CD4-positive, CD25-positive, alpha-beta regulatory T cell (primary cell): ENCODE measurements around the gene DMAC2. TPM values are rescaled to one million over a fixed set of nuclear protein-coding genes. Genes with fewer than 3 reads are reported as not detected.
"Not testable (repeated sequence)": the region's sequence is repeated elsewhere in the genome, so short reads cannot be mapped to it uniquely, and the experiment has no call there.

ENCODE experiments used
- ATAC-seq, 2 donors: fragments of 150-1000 bp; cut with Tn5 transposase; one replicate each; pipeline ENCODE4 v1.10.0; 2021; ENCODE audit warnings: low read depth in 2 of 2, moderate number of reproducible peaks in 2 of 2, moderate library complexity in 1 of 2
- DNase-seq, 3 donors: peaks; one replicate each; pipeline versions ENCODE4 v3.0.0 to v3.0.0-alpha.2; 2012 to 2022; ENCODE audit warnings: mixed read lengths in 1 of 3
- H3K27ac ChIP-seq: one replicate; pipeline ENCODE4 v1.7.0; 2013; ENCODE audit warnings: mild to moderate bottlenecking, low read length; ENCODE audit not compliant: insufficient read depth, poor library complexity, severe bottlenecking
- H3K27me3 ChIP-seq: one replicate; pipeline ENCODE4 v1.7.0; 2013; ENCODE audit warnings: low read length; ENCODE audit not compliant: control insufficient read depth, insufficient read depth
- H3K36me3 ChIP-seq: one replicate; pipeline ENCODE4 v1.7.0; 2013; ENCODE audit warnings: mild to moderate bottlenecking, low read length, moderate library complexity; ENCODE audit not compliant: control insufficient read depth, insufficient read depth
- H3K4me1 ChIP-seq: 2 replicates; pipeline ENCODE4 v1.7.0; 2013; ENCODE audit warnings: mild to moderate bottlenecking, low read length; ENCODE audit not compliant: insufficient read depth, control insufficient read depth, poor library complexity, severe bottlenecking
- H3K4me3 ChIP-seq: one replicate; pipeline ENCODE4 v1.7.0; 2013; ENCODE audit warnings: low read depth, mild to moderate bottlenecking, low read length, moderate library complexity
- H3K9me3 ChIP-seq, 2 experiments: 1 replicate in 1 of 2; 2 replicates in 1 of 2; pipeline ENCODE4 v1.7.0; 2013; ENCODE audit warnings: low read length in 2 of 2, mild to moderate bottlenecking in 1 of 2, moderate library complexity in 1 of 2; ENCODE audit not compliant: control insufficient read depth in 2 of 2
- H3K27ac Mint-ChIP-seq, 3 donors: one replicate each; pipeline ENCODE4 v1.8.0; 2020 to 2022; ENCODE audit warnings: mild to moderate bottlenecking in 3 of 3, mixed read lengths in 3 of 3, moderate library complexity in 2 of 3
- H3K27me3 Mint-ChIP-seq: one replicate; pipeline ENCODE4 v1.8.0; 2022; ENCODE audit warnings: mild to moderate bottlenecking, mixed read lengths
- H3K36me3 Mint-ChIP-seq: one replicate; pipeline ENCODE4 v1.8.0; 2020; ENCODE audit warnings: mixed read lengths
- H3K4me1 Mint-ChIP-seq, 4 donors: one replicate each; pipeline ENCODE4 v1.8.0; 2020 to 2022; ENCODE audit warnings: mixed read lengths in 4 of 4, mild to moderate bottlenecking in 1 of 4
- H3K4me3 Mint-ChIP-seq, 4 donors: one replicate each; pipeline ENCODE4 v1.8.0; 2020 to 2022; ENCODE audit warnings: mild to moderate bottlenecking in 4 of 4, mixed read lengths in 4 of 4, moderate library complexity in 3 of 4
- H3K9me3 Mint-ChIP-seq, 7 donors: one replicate each; pipeline ENCODE4 v1.8.0; 2020 to 2022; ENCODE audit warnings: mixed read lengths in 7 of 7, mild to moderate bottlenecking in 3 of 7, moderate library complexity in 2 of 7
- polyA plus RNA-seq, 4 donors: library from polyadenylated mRNA; unstranded; fragments of 300-500 nt; fragmentation: Illumina TruSeq; gene quantifications; one replicate each; pipeline ENCODE4 v1.2.3, GENCODE V29; 2021
- total RNA-seq: library from RNA; stranded (reverse); gene quantifications from one replicate; pipeline ENCODE4 v1.2.3, GENCODE V29; 2022

Gene DMAC2
- total and polyA plus RNA-seq, 5 donors from 2014 or later = 26.8 to 58.6 (median 48.3) TPM

DNA sequence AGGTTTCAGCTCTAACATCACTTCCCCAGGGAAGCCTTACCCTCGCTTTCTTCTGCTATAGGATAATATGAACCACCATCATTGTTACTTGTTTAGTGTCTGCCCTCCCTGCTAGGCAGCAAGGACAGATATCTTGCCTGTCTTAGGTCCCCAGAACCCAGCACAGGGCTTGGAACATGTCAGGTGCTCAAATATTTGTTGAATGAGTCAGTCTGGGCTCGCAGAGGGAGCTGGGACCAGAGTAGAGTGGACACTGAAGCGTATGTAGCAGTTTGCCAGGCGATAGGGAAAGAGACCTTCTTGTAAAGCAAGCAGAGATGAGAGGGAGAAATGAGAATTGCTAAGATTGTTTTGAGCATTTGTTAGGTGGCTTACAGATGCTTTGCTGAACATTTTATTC lies 30.4 kb downstream of the DMAC2 start:
- H3K9me3 ChIP-seq = no peaks in the 10 kb centered on the region
- Mint-ChIP-seq H3K36me3 (peaks cover 22% of the 10 kb centered on the region), H3K4me1 (peaks cover 5 to 13% (median 9%) of the 10 kb centered on the region in 4 donors), H3K27ac (no peak overlapping the region), H3K27me3 (no peaks in the 10 kb centered on the region), H3K9me3 (no peaks in the 10 kb centered on the region), H3K4me3 (peak overlapping the region in 1 of 4 donors; percentile 7)
- H3K27me3 ChIP-seq = no peaks in the 10 kb centered on the region
- H3K36me3 ChIP-seq = peaks cover 21% of the 10 kb centered on the region
- no peak overlapping the region for H3K4me3 ChIP-seq
- H3K4me1 ChIP-seq = no peaks in the 10 kb centered on the region
- H3K27ac ChIP-seq = no peak overlapping the region
- no peak for ATAC-seq
- DNase-seq = no peak

DNA sequence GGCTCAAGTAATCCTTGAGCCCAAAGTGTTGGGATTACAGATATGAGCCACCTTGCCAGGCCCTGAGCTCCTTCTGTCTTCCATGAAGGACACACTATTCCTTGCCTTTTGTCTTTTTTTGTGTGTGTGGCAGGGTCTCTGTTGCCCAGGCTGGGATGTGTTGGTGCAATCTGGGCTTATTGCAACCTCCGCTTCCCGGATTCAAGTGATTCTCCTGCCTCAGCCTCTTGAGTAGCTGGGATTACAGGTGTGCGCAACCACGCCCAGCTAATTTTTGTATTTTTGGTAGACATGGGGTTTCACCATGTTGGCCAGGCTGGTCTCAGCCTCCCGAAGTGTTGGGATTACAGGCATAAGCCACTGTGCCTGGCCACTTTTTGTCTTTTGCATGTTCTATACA lies 30.9 kb downstream of the DMAC2 start:
- H3K4me3 Mint-ChIP-seq = peak overlapping the region in 1 of 4 donors; percentile 7
- not testable (repeated sequence) for ATAC-seq, H3K4me1 ChIP-seq, H3K27me3 Mint-ChIP-seq, H3K27me3 ChIP-seq, H3K4me3 ChIP-seq, H3K9me3 ChIP-seq, H3K27ac Mint-ChIP-seq, DNase-seq, H3K27ac ChIP-seq, H3K9me3 Mint-ChIP-seq
- peaks cover 18% of the 10 kb centered on the region for H3K36me3 ChIP-seq
- H3K4me1 Mint-ChIP-seq = peaks cover 5 to 13% (median 9%) of the 10 kb centered on the region in 4 donors
- H3K36me3 Mint-ChIP-seq = peaks cover 18% of the 10 kb centered on the region

DNA sequence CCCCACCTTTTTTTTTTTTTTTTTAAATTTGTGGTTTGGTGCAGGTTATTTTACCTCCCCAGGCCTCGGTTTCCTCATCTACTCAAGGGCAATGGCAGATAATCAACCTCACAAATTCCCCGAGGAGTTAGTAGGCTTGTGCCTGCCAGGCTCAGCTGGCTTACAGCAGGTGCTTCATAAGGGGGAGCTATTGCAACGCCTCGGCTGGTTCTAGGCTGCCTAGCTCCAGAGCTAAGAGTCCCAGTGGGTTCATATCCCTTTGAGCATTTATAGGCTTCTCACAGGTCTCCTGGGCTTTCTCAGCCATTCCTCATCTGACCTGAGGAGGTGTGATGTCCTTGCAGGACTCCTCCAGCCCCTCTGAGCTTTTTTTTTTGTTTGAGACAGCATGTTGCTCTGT lies 31.5 kb downstream of the DMAC2 start:
- Histone ChIP-seq H3K36me3 (peaks cover 13% of the 10 kb centered on the region), H3K9me3 (no peaks in the 10 kb centered on the region), H3K27ac (no peak overlapping the region), H3K4me1 (no peaks in the 10 kb centered on the region), H3K4me3 (no peak overlapping the region), H3K27me3 (no peaks in the 10 kb centered on the region)
- Mint-ChIP-seq H3K36me3 (peaks cover 12% of the 10 kb centered on the region), H3K27ac (no peak overlapping the region), H3K4me3 (no peak overlapping the region), H3K4me1 (peaks cover 5 to 16% (median 9%) of the 10 kb centered on the region in 4 donors), H3K9me3 (no peaks in the 10 kb centered on the region), H3K27me3 (no peaks in the 10 kb centered on the region)
- DNase-seq = no peak
- ATAC-seq = no peak

DNA sequence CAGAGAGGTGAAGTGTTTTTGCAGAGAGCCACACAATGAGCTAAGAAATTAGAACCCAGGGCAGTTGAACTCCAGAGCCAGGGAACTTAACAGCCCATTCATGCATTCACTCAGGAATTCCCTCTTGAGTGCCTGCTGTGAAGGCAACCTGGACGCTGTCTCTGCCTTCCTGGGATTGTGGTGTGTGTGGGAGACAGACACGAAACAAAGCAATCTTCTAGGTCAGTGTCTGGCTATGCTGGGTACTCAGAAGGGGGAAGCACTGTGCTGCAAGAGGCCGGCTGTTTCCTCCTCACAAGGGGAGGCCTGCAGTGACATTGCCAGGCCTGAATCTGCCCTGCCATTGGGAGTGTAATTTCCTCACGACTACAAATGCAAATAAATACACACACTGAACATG lies 32.4 kb downstream of the DMAC2 start:
- H3K36me3 ChIP-seq = peaks cover 11% of the 10 kb centered on the region
- H3K9me3 Mint-ChIP-seq = no peaks in the 10 kb centered on the region
- H3K4me3 ChIP-seq = no peak overlapping the region
- ATAC-seq (no peak), DNase-seq (no peak)
- peaks cover 5 to 16% (median 9%) of the 10 kb centered on the region in 4 donors for H3K4me1 Mint-ChIP-seq
- no peak overlapping the region for H3K27ac ChIP-seq
- H3K27ac Mint-ChIP-seq = peak overlapping the region in 1 of 3 donors; percentile 3
- H3K4me3 Mint-ChIP-seq = peak overlapping the region in 1 of 4 donors; percentile 62
- H3K27me3 ChIP-seq = no peaks in the 10 kb centered on the region
- H3K4me1 ChIP-seq = no peaks in the 10 kb centered on the region
- H3K9me3 ChIP-seq = no peaks in the 10 kb centered on the region
- peaks cover 12% of the 10 kb centered on the region for H3K36me3 Mint-ChIP-seq
- H3K27me3 Mint-ChIP-seq = no peaks in the 10 kb centered on the region

DNA sequence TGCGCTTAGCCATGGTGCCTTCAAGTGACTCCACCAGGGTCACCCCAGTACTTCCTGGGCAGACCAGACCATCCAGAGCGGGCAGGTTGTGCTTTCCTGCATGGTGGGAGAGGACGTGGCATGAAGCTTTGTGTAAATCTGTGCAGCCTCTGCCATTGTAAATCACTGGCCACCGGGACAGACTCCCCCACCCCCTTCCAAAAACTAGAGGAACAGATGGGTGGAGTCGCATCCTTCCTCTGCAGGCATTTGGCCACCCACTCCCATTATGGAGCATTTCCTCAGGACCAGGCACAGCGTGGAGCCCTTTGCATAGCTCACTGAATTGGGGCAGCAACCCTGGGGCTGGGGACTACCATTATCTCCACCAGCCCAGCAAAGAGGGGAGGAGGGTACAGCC lies 33.9 kb downstream of the DMAC2 start:
- Mint-ChIP-seq H3K27me3 (no peaks in the 10 kb centered on the region), H3K9me3 (no peaks in the 10 kb centered on the region), H3K4me1 (peaks cover 5 to 26% (median 16%) of the 10 kb centered on the region in 4 donors), H3K27ac (no peak overlapping the region), H3K4me3 (no peak overlapping the region), H3K36me3 (peaks cover 15% of the 10 kb centered on the region)
- H3K27ac ChIP-seq = no peak overlapping the region
- no peaks in the 10 kb centered on the region for H3K36me3 ChIP-seq
- ATAC-seq = no peak
- H3K4me1 ChIP-seq = no peaks in the 10 kb centered on the region
- no peaks in the 10 kb centered on the region for H3K27me3 ChIP-seq
- H3K4me3 ChIP-seq = no peak overlapping the region
- DNase-seq = no peak
- H3K9me3 ChIP-seq = no peaks in the 10 kb centered on the region

DNA sequence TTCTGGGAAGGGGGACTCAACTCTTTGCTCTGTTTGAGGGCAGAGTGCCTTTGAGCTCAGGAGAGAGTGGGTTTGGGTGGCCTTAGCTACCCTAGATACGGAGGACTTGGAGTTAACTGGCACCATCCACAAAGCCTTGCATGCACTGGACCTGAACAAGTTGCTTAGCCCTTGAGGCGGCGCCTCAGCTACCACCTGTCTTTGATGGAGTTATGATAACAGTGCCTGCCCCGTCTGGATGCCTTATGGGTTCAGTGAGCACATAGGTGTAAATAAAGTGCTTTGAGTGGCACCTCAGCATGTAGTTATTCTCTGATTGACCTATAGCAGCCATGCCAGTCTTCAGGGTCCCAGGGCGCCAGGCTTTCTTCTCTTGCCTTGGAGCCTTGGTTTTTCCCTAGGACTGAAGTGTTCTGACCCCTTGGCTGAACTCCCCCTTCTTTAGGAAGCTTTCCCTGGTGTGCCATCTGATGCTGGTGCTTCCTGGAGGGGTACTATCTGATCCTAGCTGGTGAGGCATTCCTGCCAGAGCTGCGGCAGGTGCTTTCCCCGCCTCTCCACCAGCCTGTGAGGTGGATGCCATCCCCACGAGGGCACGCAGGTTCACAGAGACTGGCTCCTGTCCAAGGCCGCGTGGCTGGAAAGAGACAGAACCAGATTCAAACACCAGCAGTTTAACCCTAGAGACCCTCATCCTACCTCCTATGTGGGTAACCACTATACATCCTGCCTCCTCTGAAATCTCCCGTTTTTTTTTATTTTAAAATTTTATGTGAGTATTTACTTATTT lies 36.3 kb downstream of the DMAC2 start:
- H3K9me3 ChIP-seq = no peaks in the 10 kb centered on the region
- ATAC-seq = no peak
- no peaks in the 10 kb centered on the region for H3K36me3 ChIP-seq
- Mint-ChIP-seq H3K4me1 (peaks cover 10 to 31% (median 20%) of the 10 kb centered on the region in 4 donors), H3K9me3 (no peaks in the 10 kb centered on the region), H3K27ac (no peak overlapping the region), H3K36me3 (peaks cover 15% of the 10 kb centered on the region), H3K4me3 (peak overlapping the region in 1 of 4 donors; percentile 35), H3K27me3 (no peaks in the 10 kb centered on the region)
- peaks cover 9% of the 10 kb centered on the region for H3K4me1 ChIP-seq
- H3K27ac ChIP-seq = no peak overlapping the region
- DNase-seq = no peak
- no peak overlapping the region for H3K4me3 ChIP-seq
- H3K27me3 ChIP-seq = no peaks in the 10 kb centered on the region

DNA sequence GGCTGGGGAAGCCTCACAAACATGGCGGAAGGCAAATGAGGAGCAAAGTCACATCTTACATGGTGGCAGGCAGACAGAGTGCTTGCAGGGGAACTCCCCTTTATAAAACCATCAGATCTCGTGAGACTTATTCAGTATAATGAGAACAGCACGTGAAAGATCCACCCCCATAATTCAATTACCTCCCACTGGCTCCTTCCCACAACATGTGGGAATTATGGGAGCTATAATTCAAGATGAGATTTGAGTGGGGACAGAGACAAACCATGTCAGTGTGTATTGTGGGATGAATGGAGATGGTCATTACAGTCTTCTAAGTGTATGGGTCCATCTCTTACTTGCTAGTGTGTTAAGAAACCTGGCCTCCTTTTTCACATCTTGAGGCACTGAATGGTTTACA lies 37.7 kb downstream of the DMAC2 start:
- Mint-ChIP-seq H3K9me3 (no peaks in the 10 kb centered on the region), H3K4me3 (peak overlapping the region in 1 of 4 donors; percentile 43), H3K4me1 (peaks cover 21 to 40% (median 28%) of the 10 kb centered on the region in 4 donors), H3K36me3 (peaks cover 9% of the 10 kb centered on the region), H3K27me3 (no peaks in the 10 kb centered on the region), H3K27ac (no peak overlapping the region)
- H3K4me1 ChIP-seq = peaks cover 15% of the 10 kb centered on the region
- H3K4me3 ChIP-seq = no peak overlapping the region
- H3K9me3 ChIP-seq = no peaks in the 10 kb centered on the region
- ATAC-seq (no peak), DNase-seq (no peak)
- no peaks in the 10 kb centered on the region for H3K36me3 ChIP-seq
- H3K27me3 ChIP-seq = no peaks in the 10 kb centered on the region
- H3K27ac ChIP-seq = no peak overlapping the region

DNA sequence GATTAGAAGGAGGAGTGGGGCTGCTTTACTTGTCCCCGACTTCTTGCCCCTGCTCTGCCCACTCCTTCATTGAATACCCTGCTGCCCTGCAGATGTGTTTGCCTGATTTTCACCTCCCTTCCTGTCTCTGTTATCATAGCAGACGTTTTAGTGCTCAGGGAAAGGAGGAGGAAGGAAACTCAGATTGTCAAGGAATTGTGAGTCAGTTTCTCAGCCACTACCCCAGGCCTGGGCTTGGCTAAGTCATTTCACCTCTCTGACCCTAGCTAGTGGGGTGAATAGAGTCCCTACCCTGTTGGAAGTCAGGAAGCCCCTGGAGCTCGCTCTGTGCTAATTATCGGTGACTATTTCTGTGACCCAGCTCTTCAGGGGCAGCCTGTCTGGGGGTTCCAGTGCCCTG lies 38.2 kb downstream of the DMAC2 start:
- Histone ChIP-seq H3K9me3 (no peaks in the 10 kb centered on the region), H3K27me3 (no peaks in the 10 kb centered on the region), H3K4me1 (peaks cover 19% of the 10 kb centered on the region), H3K27ac (no peak overlapping the region), H3K4me3 (no peak overlapping the region), H3K36me3 (no peaks in the 10 kb centered on the region)
- Mint-ChIP-seq H3K4me3 (peak overlapping the region in 1 of 4 donors; percentile 84), H3K27ac (peak overlapping the region in 1 of 3 donors; percentile 71), H3K27me3 (no peaks in the 10 kb centered on the region), H3K36me3 (peaks cover 7% of the 10 kb centered on the region), H3K9me3 (no peaks in the 10 kb centered on the region), H3K4me1 (peaks cover 19 to 44% (median 29%) of the 10 kb centered on the region in 4 donors)
- ATAC-seq (no peak), DNase-seq (no peak)
